CD1c-positive myeloid dendritic cell (primary cell): ENCODE measurements around the gene TMIE.

Experiments
- DNase-seq: peaks from one replicate; pipeline ENCODE4 v3.0.0-alpha.2; 2016; ENCODE audit errors: extremely low spot score

The TMIE gene, protein sequence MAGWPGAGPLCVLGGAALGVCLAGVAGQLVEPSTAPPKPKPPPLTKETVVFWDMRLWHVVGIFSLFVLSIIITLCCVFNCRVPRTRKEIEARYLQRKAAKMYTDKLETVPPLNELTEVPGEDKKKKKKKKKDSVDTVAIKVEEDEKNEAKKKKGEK

DNA sequence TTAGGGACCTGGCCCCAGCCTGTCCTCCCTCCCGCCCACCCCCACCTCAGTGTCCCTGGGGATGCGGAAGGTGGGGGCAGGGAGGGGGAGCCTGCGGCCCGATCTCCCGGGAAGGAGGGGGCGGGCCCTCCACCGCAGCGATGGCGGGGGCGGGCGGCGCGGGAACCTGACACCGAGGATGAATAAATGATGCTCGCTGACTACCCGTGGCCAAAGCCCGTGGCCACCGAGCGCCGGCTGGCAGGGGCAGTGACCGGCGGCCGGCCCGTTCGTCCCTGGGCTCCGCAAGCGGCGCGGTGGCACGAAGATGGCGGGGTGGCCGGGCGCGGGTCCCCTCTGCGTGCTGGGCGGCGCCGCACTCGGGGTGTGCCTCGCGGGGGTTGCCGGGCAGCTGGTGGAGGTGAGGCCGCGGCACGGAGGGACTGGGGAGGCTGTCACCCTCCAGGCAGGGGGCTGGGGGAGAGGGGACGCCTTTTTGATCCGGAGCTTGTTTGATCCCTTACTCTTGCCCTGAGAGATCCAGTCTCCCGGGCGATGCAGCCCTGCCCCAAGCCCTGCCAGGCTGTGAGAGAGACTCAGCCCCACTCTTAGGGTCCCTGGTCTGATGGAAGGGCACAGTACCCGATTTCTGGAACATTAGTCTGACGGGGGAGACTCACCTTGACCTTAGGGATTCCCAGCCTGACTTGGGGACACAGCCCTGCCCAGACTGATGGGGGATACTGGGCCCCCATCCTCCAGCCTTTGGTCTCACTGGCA lies at the start of gene TMIE:
TSS of gene TMIE (plus strand) at position 212 of the 759 bp plus-strand sequence. CDS start at position 308, 96 bp downstream.
- peak; percentile 20 for DNase-seq

DNA sequence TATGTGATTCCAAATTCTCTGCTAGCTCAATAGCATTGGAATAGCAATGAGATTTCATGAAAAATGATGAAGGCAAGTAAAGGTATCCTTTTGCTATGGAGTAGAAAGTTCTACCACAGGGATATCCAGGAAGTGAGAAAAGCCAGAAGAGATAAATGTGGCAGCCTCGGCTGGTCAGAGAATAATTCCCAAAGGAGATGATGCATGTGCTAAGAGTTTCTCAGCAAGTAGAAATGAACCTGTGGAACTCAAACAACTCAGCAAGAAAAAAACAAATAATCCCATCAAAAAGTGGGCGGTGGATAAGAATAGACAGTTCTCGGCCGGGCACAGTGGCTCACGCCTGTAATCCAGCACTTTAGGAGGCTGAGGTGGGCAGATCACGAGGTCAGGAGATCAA lies 45.9 kb upstream of the TMIE start:
- no peak for DNase-seq

DNA sequence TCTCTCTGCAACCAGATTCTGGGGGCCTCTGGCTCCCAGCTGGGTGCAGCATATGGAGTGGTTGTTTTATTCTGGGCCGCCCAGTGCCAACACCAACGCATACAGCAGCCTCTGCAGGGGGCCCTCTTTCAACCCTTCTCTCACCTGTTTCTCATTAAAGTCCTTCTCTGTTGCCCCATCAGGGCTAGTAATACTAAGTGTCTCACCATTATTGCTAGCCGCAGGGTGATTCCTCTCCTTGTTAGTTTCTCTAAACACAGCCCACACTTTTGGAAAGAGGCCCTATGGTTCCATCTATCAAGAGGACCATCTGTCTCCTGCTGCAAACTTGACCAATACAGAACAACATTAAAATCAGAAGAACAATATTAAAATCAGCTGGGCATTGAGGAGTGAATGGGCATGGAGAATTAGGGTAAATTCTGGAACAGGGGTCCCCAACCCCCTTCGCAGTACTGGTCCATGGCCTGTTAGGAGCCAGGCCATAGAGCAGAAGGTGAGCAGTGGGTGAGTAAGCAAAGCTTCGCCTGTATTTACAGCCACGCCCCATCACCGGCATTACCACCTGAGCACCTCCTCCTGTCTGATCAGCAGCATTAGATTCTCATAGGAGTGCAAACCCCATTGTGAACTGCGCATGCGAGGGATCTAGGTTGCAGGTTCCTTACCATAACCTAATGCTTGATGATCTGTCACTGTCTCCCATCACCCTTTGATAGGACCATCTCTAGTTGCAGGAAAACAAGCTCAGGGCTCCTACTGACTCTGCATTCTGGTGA lies 44.2 kb upstream of the TMIE start:
- no peak for DNase-seq

DNA sequence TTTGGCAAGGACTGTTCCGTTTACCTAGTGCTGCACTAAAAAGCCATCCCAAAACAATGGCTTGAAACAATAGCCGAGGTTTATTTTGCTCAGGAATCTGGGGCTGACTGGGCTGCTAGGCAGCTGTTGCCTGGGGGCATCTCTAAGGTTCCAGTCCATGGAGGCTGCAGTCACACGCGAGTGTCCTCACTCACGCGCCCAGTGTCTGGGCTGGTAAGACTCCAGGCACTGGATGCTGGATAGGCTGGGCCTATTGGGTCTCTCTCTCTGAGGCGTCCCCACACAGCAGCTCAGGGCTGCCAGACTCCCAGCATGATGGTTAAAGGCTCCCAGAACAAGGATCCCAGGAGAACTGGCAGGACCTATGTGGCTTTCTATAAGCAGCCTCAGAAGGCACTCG lies 41.9 kb upstream of the TMIE start:
- no peak for DNase-seq

DNA sequence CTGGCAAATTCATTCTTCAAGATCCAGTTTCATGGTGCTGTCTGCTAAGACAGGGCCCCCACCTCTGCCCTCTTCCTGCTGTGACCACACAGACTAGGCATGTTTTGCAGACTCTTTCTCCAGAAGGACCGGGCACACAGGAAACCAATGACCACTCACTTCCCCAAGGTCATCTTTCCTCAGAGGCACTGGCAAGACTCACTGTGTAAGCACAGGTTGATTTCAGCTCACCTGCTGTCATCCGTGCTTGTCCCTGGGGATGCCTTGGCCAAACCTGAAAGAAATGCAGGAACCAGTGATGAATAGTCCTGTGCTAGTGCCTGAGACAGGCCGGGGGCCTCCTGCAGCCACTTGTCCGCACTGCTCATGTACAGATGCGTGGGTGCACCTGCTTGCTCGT lies 41.2 kb upstream of the TMIE start:
- no peak for DNase-seq

DNA sequence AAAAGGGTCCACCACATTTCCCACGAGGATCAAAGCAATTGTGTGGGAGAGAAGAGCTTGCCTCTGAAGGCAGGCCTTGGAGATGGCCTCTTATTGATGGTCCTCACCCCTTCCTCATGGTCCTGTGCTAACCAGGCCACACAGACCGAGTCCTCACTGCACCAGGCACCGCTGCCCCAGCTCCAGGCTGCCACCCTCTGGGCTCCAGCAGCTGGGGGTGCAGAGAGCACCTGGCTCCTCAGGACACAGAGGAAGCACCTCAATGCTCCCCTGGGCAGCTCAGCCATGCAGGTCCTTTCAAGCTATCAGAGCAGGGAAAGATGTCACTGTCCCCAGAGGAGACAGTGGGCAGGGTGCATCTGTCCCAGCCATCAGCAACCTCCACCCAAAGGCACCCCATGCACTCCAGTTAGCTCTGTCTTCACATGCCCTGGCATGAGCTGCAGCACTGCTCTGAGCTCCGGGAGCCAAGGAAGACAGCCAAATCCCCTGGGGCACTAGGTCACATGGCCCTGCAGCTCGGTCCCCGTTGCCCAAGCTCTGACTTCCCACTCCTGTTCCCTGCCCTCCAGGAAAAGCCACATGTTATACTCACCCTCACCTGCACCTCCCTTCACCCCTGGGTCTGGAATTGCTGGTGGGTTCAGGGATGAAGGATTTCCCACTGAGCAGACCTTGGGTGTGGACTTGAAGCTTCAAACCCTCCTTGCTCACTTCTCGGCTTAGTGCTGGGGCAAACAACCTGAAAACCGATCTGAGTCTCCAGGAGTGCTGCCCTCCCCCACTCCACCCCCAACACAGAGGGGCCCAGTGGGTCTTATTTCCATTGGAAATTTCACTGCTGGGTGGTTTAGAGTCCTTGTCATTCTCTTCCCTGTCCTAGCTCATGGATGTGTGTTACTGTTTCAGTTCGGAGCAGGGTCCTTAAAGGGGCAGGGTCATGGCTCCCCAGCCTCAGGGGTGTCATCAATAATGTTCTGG lies 40.4 kb upstream of the TMIE start:
- DNase-seq: no peak

DNA sequence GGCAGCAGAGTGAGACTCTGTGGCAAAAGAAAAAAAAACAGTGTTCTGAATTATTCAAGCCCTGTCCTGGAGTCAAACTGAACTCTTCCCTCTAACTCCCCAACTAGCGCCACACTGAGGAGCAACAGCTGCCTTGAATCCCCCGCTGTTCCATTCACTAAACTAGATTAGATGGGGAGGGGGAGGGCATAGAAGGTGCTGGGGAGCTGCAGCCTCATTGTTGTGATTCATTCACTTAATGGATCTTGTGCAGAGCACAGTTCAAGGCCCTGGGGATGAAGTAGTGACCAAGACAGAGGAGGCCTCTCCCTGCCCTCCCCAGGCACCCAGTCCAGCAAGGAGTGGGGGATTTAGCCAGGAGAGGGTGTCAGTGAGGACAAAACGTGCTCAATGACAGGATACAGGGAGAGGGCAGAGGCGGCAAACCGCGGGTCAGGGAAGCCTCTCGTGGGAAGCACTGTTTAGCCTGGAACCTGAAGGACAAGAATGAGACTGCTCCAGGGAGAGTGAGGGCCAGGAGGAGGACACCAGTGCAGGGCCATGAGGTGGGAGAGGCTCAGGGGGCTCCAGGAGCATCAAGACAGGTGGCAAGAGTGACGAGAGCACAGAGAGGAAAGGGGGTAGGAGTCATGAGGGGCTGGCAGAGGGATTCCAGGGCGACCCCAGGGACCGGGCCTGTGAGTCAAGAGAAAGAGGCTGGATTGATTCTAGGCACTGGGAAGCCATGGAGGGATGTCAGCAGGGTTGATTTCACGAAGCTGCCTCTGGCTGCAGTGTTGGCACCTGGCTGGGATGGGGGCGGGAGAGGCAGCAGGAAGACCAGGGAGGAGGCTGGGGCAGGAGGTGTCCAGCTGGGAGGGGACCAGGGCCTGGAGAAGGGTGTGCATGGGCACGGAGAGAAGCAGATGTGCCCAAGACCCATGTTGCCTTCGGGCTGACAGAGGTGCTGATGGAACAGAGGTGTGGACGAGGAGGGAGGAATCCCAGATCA lies 39.1 kb upstream of the TMIE start:
- DNase-seq: no peak

DNA sequence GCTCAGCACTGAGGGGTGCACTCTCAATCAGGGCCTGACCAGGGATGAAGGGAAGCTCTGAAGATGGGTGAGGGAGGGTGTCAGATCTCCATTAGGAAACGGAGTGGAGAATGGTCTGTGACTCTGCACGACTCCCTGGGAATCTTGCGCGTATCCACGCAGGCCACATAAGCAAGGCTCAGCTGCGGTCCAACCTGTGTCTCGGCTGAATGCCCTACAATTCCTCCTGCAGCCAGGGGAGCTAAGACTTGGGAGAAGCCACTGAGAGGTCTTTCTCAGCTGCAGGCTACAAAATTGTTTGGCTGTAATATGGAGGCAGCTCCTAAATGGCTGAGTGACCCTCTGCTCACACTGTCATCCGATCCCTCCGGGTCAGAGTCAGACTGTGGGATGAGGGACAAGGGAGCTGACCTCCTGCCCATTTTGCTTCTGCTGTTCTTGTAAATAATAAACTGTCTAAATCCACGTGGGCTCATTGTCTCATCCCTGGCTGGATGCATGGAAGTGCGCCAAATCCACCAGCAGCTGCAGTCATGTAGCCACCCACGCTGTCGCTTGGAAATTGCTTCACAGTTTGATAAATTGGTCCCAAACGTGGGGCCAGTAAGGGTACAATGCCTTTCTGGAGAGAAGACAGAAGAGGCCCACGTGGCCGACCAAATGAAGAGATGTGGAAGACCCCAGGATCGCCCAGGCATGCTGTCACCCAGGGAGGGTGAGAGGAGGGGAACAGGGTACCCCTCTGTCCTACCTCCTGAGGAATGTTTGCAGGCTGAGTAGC lies 38.2 kb upstream of the TMIE start:
- DNase-seq: no peak

DNA sequence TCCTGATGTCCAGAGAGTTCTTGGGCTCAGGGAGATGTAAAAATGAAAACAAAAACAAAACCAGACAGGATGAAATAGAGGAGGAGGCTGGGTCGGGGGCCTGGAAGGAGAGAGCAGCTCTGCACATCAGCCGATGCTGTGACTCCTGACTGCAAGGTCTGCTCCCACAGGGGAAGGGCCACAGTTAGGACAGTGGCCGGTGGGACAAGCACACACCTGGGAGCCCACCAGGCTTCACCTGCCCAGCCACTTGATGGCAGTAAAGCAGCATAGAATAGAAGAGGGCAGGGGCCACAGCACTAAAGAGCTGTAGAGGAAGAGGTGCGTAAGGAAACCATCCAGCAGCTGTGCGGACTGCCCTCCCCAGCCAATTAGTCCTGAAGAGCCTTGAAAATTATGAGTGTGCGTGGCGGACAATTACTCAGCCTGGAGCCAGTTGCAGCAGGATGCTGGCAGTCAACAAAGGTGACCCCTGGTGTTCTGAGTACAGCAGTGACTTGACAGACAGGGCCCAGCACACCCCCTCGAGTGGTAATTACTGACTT lies 37.5 kb upstream of the TMIE start:
- DNase-seq: no peak

DNA sequence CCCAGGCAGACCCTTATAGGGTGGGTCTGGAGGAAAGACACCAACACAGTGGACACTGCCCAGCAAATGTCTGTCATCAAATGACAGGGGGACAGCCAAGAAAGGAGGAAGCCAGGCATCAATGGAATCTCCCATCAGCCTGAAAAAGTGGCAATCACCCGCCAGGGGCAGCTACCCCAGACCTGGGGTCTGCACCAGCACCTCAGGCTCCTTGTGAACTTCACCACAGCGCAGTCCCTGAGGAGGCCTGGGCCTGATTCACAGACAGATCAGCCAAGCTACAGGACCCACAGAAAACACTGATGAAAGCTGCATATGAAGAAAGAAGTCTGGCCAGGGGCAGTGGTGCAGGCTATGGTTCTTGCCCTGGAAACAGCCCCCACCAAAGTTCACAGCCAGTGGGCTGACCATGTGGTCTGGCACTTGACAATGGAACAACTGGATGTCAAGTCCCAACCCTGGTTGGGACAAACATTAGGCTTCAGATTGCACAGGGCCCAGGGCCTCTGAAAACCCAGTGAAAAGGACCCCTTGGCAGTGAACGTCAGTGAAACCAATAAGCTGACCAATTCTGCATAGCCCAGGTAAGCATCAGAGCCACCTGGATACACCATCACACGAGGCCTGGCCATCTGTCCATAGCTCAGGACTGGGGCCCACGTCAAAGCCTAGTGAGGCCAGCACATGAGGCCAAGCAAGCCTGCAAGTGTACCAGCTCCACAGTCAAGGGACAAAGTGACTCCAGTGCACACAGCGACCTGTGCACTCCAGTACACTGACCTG lies 36.8 kb upstream of the TMIE start:
- DNase-seq: no peak

DNA sequence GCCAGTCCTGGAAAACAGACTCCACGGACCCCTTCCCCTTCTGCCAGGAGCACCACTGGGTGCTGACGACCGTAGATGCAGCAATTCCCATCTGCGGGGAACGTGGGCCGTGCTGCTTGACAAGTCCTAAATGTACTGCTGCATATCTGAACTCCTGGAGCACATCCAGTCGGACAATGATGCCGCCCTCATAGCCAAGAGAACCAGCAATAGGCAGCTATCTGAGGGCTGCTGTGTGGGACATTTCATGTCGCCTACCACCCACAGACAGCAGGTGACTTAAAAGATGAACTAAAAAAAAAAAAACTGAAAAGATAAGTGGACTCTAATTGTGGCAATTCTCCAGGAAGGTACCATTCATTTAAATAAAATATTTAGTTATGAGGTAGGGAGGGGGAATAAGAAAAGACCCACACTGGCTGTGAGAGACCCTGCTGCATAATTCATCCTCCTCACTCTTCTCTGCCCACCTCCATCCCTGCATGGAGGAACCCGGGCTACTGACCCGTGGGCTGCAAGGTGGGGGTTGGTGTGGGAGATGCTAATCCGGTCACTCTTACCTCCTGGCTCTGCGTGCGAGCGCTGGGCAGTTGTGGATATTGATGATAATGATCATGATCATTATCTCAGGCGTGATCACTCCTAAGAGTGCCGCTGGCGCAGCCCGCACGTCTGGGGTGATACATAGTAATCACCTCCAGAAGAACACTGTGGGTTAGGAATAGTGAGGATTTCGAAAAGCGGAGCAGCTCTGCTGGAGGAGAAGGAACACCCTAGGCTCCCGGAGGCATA lies 36.0 kb upstream of the TMIE start:
- DNase-seq: no peak

DNA sequence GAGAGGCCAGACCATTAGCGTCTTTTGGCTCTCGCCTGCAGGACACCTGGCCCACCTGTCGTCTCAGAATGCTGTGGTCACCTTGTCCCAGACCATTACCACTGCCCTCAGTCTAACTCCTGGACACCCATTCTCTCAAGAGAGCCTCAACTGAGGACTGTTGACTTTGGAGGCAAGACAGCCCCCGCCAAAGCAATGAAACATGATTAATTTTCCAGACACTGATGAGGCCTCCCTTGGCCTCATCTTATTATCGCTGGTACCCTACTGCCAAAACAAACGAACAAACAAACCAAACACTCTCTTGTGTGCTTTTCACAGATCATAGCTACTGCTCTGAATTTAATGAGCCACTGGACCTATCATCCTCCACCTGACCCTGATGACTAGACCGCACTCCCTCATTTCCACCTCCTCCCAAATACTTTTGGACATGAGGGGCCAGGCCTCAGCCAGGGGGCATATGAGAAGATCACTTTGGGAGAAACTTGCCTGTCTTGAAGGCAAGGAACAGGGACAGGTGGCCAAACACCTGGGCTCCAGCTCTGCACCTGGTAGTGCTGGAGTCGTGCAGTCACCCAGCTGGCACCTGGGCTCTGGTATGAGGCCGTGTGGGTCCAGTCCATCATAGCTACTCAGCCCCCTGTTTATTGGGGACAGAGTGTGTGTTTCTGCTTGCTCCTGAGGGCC lies 35.3 kb upstream of the TMIE start:
- no peak for DNase-seq

DNA sequence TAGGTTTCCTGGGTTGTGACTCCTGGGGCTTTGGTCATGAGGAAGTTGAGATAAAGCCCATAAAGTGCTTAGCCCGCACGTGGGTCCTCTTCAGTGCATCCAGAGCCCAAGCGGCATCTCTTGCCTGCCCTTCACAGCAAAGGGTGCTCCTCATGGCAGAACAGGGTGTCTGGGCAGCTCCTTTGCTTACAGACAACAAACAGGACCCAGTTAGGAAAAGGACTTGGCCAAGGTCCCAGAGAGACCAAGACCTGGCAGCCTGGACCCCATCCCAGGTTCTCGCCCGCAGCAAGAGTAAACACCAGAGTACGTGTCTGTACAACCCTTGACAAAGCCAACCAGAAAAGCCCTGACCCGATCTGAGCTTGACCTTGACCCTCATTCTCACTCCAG lies 34.7 kb upstream of the TMIE start:
- no peak for DNase-seq

DNA sequence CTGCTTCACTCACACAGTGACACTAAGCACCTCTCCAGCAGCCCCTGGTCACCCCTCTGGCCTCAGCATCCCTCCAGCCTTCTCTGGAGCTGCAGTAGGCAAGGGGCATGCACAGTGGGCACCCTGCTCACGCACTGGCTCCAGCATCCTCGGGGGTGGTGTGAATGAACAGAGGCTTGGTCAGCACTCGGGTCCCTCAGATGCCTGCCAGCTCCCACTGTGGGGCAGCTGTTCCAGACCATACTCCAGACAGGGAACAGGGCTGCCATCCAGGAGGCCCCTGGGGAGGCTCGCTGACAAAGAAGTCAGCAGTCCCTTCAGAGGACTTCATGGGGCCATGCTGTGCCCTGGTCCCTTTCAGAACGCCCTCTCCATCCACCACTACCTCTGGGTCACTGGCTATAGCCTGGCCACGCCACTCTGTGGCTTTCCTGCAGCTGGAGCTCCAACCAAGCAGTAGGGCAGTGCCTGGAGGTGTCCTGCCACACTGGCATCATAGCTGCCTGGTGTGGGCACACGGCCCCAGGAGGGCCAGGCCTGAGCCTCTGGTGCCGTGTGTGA lies 34.1 kb upstream of the TMIE start:
- no peak for DNase-seq

DNA sequence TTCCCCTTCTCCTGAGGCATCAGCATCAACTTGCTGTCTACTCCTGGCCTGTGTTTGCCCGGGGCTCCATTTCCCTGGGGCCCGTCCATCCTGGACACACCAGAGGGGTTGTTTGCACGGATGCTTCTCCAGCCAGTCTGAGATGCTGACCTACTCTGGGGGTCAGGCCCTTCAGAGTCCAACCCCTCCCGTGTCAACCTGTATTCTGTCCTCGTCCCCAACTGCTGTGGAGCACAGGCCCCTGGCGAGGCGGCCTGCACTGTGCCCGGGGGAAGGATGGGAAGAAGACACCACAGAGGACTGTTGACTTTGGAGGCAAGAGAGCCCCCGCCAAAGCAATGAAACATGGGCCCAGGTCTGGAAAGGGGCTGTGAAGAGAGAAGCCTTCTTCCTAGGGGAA lies 33.5 kb upstream of the TMIE start:
- no peak for DNase-seq

DNA sequence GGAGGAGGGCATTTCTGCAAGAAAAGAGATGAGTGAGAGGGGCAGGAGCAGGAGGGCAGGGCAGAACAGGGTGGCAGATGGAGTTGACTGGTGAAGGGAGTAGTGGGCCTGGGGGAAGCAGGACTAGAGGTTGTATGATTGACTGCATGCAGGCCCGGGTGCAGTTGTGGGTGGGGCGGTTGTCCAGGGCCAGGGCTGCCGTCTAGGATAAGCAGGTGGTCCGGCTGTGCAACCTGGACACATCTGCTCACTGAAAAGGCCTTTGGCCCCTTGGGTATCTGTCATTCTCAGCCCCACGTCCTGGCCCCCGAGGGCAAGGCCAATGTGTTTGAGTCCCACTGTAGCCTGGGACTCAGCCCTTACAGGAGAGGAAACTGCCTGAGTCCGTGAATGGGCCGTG lies 33.1 kb upstream of the TMIE start:
- no peak for DNase-seq

DNA sequence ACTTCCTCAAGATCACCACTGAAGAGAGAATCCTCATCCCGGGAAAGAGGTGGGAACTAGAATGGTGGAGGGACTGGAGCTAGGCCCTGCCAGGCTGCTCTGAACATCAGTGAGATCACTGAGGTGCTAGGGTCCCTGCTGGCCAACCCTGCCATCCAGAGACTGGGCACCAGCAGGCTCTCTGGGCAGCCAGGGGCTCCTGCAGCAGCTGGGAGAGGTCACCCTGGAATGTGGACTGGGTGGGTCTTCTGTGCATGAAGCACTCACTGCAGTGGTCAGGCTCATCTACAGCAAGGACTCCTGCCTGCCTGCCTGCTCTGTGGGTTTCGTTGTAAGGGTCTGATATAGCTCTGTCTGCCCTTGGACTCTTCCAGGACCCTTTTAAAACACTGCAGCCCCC lies 32.6 kb upstream of the TMIE start:
- no peak for DNase-seq
